CD4-positive, alpha-beta T cell treated with Interleukin-4 for 1 hour (primary cell): ENCODE results near the gene IFI27L2.
"Not testable (repeated sequence)": the region's sequence is repeated elsewhere in the genome, so short reads cannot be mapped to it uniquely, and the experiment has no call there.

ENCODE experiments used
- DNase-seq, 2 donors: peaks; one replicate each; pipeline ENCODE4 v3.0.0-alpha.2; 2020 to 2022

The IFI27L2 gene

DNA sequence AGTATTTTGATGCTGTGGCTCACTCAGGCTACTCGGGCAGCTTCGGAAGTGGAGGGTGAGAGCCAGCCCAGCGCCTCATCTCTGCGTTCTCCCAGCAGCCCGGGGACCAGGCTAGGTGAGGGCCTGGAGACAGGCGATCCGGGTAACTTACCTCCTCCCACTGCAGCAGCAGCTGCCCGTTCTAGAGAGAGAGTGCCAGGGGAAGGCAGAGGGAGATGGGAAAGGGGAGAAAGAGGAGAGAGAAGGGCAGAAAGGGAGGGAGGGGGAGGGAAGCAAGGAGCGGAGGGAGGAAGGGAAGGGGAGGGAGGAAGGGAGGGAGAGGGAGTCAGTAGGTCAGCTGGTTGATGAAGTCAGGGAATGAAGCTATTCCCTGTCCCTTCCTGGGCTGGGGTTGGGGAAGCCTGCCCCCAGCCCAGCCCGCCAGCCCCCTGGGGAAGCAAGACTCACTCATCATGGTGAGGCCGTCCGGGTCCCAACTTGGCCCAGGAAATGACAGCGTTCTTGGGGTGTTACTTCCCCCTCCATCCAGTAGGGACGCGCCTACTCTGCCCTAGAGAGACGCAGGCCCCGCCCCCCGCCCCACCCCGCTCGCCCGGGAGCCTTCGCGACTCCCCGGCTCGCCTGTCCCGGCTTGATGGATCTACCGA is at the start of gene IFI27L2:
Gene IFI27L2, minus strand, starts transcription at position 494 of the 647 bp plus-strand sequence. Its CDS starts 40 bp downstream, at position 454.
- DNase-seq = peak; percentile 64 to 77

- no peak for DNase-seq
These were observed 48.4 kb upstream of the IFI27L2 start for GRCh38 chr14:94177806-94178205.

DNA sequence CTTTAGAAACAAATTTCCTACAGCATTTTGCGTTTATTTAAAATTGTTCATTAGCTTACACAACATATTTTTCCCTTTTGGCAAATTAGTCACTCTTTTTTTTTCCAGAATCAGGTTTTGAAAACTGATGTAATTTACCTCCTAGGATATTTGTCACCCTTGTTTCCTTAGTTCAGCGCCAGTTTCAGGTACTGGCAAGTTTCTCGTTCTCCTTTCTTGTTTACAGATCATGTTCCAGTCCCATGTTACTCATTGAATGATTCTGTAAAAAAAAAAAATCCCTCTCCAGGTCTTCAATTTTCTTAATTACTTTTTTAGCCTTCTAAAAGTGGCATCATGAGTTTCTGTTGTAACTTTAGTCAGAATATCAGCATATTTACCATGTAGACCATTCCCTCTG is 47.4 kb upstream of the IFI27L2 start:
- DNase-seq = no peak

GRCh38 chr14:94175747-94176146 is 46.3 kb upstream of the IFI27L2 start:
- DNase-seq = no peak

DNA sequence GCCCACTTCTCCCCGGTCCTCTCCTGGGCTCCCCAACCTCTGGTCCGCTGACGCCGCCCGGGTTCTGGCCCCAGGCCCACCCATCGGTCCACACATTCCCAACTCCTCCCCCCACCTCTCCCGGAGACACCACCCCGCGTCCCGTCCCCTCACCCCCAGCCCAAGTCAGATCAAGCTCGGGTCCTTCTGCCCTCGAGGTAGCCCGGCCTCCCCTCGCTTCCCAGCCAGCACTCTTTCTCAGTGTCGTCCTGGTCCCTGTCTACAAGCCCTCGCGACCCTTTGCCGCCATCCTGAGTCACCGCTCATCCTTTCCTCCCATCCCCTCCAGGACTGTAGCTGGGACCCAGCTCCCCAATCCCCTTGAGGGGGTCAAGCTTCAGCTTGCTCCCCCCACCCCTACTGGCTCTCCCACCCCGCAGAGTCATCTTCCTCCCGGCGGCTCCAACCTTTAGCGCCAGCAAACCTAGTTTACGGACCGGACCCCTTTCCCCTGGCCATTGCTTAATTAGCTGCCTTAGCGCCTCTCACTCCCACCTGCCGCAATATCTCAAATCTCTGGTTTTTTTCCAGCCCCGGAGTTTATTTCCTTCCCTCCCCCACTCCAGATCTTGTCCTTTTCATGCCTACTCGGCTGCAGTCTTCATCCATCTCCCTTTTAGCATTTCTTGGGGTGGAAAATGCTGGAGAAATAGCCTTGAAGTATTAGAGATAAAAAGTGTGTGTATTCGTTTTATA is 45.8 kb upstream of the IFI27L2 start:
- no peak for DNase-seq

DNA sequence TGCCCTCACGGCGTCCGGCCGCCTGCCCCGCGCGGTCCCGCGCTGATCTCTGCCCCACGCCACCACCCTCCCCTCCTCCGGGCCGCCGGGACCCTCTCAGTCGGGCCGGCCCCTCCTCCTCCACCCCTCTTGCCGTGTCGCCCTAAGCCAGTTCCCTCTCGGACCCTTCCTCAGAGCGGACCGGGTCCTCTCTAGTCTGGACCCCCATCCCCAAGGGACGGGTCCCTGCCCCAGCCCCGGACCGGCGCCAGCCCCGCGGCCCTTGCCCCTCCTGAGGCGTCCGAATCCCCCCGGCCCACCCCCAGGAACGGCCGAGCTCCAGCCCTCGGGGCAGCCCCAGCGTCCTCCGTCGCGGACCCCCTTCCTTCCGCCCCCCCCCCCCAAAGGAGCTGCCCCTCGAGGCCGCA is 45.2 kb upstream of the IFI27L2 start:
- DNase-seq = no peak

GRCh38 chr14:94173885-94174603 is 44.6 kb upstream of the IFI27L2 start, which contains the start of gene PPP4R4:
PPP4R4 (plus strand) TSS chr14:94174322; CDS start chr14:94174466, 144 bp downstream.
- DNase-seq = peak; percentile 90 to 91

GRCh38 chr14:94173471-94173884 is 44.1 kb upstream of the IFI27L2 start:
- no peak for DNase-seq

DNA sequence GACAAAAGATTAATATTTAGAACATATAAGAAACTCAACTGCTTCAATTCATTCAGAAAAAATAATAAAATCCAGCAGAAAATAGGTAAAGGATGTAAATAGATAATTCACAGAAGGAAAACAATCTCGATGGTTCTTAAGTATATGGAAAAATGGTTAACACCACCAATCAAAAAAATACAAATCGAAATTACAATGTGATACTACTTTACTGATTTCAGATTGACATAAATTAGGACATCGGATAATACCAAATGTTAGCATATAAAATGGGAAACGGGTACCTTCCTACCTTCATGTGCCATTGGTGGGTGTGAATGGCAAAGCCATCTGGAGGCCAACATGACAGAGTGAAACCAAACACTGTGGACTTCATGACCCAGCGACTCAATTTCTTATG is 43.1 kb upstream of the IFI27L2 start:
- DNase-seq = no peak

DNA sequence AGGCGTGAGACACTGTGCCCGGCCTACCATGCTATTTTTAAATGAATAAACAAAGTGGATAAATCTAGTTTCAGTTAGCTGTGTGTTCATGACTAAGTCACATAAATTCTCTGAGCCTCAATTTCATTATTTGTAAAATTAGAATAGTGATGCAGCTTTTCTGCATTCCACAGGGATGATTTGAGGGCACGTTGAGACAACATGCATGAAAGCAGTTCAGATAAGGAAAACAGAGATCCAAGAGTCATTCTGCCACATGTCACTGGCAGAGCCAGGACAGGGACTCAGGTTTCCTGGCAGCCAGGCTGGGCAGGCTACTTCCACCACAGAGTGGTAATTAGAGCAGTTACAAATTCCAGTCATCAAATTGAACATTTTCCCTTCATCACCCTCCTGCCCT is 41.8 kb upstream of the IFI27L2 start:
- no peak for DNase-seq

- no peak for DNase-seq
These were observed 40.7 kb upstream of the IFI27L2 start for GRCh38 chr14:94170136-94170535.

DNA sequence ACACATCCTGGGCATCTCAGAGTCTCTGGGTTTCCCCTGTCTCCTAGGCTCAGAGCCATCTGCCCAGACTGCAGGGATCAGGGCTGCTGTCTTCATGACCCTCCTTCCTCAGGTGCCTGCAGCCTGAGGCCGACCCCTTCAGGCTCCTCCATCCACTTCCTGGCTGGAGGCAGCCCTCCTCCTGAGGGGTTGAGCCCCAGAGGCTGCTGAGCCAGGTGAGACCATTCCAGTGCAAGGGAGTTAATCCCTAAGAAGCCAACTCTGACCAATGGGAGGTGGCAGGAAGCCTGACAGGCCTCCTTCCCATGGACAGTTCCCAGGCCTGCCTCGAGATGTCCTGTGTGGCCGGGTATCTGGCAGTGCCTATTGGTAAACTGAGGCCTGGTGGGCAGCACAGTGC is 36.3 kb upstream of the IFI27L2 start:
- no peak for DNase-seq

DNA sequence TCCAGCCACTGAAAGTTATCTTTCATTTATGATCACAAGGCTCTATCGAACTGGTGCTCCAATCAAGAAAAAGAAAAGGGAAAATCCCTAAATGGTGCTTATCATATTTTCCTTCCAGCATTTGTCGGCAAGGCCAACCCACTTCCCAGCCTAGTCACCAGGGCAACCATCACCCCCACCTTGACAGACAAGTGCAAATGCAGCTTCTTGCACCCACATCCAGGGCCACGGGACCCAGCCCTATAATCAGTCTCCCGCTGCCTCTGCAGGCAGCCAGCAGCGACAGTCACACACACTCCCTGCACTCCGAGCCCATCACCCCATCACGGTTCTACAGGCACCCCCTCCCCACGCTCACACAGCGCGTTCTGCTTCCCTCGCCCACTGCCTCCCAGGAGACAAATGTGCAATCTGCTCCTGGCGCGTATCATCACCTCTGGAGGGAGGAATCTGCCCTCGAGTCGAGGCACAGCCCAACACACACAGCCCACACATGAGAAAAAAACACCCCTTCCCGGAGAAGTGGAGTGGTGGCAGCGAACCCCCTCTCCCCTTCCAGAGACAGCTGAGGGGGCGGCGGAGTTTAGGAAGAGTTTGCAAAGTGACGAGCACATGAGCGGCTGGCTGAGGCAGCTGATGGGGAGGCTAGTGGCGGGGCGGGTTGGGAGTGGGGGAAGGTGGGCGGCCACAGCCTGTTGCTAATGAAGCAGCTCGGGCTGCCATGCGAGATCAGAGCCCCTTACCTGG is 35.5 kb upstream of the IFI27L2 start:
- no peak for DNase-seq

GRCh38 chr14:94163796-94164195 is 34.4 kb upstream of the IFI27L2 start:
- no peak for DNase-seq

DNA sequence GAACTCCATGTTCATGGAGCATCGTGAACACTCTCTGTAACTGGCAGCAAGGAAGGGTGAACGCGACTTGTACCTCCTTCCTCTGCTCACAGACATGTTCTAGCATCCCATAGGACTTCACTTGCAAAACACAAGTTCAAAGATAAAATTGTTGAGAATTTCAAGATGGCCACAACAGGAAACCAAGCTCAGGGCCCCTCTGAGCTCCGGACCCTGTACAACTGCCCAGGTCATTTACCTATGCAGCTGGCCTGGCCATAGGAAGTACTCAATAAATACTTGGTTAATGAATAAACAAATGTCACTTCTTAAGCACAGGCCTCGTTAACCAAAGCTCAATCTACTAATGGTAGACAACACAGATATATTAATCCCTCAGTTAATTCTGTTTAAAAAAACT is 33.1 kb upstream of the IFI27L2 start:
- no peak for DNase-seq

- no peak for DNase-seq
These were observed 32.6 kb upstream of the IFI27L2 start for GRCh38 chr14:94161981-94162380.

DNA sequence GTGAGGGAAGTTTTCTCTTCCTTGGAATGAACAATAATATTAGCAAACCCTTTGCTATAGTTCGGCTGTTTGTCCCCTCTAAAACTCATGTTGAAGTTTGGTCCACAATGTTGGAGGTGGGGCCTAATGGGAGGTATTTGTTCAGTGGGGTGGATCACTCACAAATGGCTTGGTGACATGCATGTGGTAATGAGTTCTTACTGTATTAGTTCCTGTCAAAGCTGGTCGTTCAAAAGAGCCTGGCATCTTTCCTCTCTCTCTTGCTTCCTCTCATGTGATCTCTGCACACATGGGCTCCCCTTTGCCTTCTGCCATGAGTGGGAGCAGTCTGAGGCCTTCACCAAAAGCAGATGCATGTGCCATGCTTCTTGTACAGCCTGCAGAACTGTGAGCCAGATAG is 31.7 kb upstream of the IFI27L2 start:
- no peak for DNase-seq

DNA sequence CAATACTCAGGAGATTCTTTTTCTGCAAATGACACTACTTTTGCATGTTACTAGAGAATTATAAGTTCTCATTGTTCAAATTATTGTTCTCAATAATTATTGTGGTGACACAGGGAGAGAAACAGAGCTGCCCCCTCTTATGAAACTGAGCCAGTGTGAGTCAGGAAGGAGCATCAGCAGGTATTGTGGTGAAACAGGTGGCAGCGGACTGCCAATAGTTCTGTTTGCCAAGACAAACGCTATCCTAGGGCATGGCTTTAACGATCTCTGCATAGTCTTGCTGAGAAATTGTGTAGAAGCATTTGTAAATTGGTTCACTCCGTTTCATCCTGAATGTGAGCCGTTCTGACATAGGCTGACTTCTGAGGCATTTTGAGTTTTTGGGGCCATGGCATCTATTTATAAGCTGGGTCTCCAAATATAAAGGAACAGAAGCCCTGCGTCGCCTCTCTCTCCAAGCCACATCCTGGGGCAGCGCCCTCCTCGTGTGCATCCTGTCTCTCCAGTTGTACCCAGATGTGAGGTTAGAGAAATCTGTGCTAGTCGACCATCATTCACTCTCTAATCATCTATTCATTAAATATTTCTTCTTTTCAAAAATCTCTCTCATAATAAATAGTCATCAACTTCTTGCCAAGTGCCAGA is 29.0 kb upstream of the IFI27L2 start:
- peak; percentile 44 to 45 for DNase-seq

GRCh38 chr14:94157197-94157596 is 27.8 kb upstream of the IFI27L2 start:
- DNase-seq = no peak

GRCh38 chr14:94156143-94156542 is 26.7 kb upstream of the IFI27L2 start:
- DNase-seq = not testable (repeated sequence)

DNA sequence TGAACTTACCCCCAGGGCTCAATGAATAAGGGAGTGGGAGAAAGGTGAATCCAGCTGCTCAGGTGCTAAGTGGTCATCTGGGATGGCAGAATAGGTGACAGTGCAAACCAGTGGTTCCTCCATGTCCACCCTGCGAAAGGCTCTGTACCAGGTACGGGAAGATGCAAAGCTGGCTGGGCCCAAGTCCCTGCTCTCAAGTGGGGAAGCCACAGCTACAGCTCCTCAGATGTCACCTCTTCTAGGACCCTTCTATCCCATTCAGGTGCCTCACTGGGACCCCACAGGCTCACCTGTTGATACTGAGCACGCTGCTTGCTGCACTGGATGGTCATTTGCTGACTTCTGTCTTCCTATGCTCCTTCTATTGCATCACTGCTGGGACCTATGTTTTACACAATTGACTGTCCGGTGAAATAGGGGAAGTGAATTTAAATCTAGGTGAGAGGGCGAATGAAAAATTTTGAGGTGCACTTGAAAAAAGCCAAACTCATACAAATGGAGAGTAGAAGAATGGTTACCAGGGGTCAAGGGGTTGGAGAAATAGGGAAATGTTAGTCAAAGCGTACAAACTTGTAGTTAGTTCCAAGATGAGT is 24.4 kb upstream of the IFI27L2 start:
- DNase-seq = no peak

GRCh38 chr14:94152676-94153075 is 23.3 kb upstream of the IFI27L2 start:
- DNase-seq = no peak
